Activated CD4-positive, alpha-beta memory T cell treated with anti-CD3 and anti-CD28 coated beads for 36 hours (primary cell): ENCODE data around the gene IFITM2. TPM values are rescaled to one million over a fixed set of nuclear protein-coding genes. Genes with fewer than 3 reads are reported as not detected.
"Not testable (repeated sequence)": the region's sequence is repeated elsewhere in the genome, so short reads cannot be mapped to it uniquely, and the experiment has no call there.

Experiments used
- CTCF ChIA-PET: fragments of 350-600 bp; sonication (Branson Sonifier 250); formaldehyde crosslinking; loops from one replicate; lab custom pipeline; 2021; ENCODE audit warnings: antibody characterized with exemption, inconsistent platforms; lab: Charles Lee
- POLR2A ChIA-PET: fragments of 350-600 bp; sonication (Branson Sonifier 250); formaldehyde crosslinking; loops from one replicate; lab custom pipeline; 2021; ENCODE audit warnings: antibody characterized with exemption; lab: Charles Lee
- DNase-seq: peaks from one replicate; pipeline ENCODE4 v3.0.0-alpha.2; 2020
- H3K27ac Mint-ChIP-seq: one replicate; pipeline ENCODE4 v1.8.0; 2021; ENCODE audit warnings: mixed read lengths
- H3K27me3 Mint-ChIP-seq: one replicate; pipeline ENCODE4 v1.8.0; 2021; ENCODE audit warnings: mixed read lengths
- H3K36me3 Mint-ChIP-seq: one replicate; pipeline ENCODE4 v1.8.0; 2021; ENCODE audit warnings: mixed read lengths
- H3K4me1 Mint-ChIP-seq: one replicate; pipeline ENCODE4 v1.8.0; 2021; ENCODE audit warnings: low read depth, mixed read lengths
- H3K4me3 Mint-ChIP-seq: one replicate; pipeline ENCODE4 v1.8.0; 2021; ENCODE audit warnings: mild to moderate bottlenecking, mixed read lengths
- H3K9me3 Mint-ChIP-seq: one replicate; pipeline ENCODE4 v1.8.0; 2021; ENCODE audit warnings: mixed read lengths
- intact Hi-C: fragments of 100-400 bp; cut with micrococcal nuclease; formaldehyde crosslinking; loops from one replicate; pipeline ENCODE4 v1.15.1; 2023
- total RNA-seq, 2 experiments: library from RNA; stranded (reverse); gene quantifications; one replicate each; pipeline ENCODE4 v1.2.3, GENCODE V29; 2021

The IFITM2 gene
- total RNA-seq, 2 experiments from 2014 or later, result 525 to 561 TPM

GRCh38 chr11:331358-332060 is 23.9 kb downstream of the IFITM2 start:
- H3K27ac Mint-ChIP-seq, result peak overlapping the region; percentile 28
- POLR2A ChIA-PET, result no interaction called here

DNA sequence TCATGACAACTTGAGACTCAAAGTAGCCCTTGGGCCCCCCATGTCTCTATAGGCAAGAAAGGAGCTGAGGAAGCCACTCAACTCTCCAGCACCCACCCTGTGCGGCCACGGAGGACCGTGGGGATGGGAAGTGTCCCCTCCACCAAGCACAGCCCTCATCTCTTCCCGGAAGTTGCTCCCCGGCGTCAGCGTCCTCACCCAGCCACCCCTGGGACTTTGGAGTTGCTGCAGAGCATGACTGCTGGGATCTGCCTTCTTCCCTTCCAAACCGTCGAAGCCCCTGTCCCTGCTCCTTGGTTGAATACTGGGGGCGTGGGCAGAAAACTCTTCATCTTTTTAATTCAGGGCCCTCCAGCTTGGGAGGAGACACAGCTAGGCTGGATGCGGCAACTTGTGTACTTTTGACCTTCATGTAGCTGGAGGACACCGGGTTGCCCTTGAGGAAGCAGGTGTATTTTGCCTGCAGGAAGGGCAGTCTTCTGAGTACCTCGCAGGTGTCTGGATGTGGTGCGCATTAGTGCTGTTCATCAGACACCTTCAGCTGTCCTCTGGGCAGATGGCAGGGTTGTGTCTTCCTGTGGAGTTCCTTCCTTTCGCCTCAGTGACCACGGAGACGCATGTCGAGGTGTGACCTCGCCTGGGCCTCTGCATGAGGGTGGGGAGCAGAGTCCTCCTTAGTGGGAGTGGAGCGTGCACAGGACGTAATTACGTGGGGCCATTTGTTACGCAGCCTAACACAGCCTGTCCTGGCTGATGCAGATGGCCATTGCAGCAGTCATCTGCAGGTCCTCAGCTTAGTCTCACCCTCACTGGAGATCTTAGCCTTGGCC is 25.2 kb downstream of the IFITM2 start:
- peaks cover 41% of the 10 kb centered on the region for H3K4me1 Mint-ChIP-seq
- CTCF ChIA-PET, result no interaction called here
- POLR2A ChIA-PET, result no interaction called here
- DNase-seq, result no peak
- no peak overlapping the region for H3K27ac Mint-ChIP-seq
- H3K27me3 Mint-ChIP-seq, result no peaks in the 10 kb centered on the region
- intact Hi-C loops, result no loop called here
- no peak overlapping the region for H3K4me3 Mint-ChIP-seq
- peaks cover 5% of the 10 kb centered on the region for H3K9me3 Mint-ChIP-seq
- no peaks in the 10 kb centered on the region for H3K36me3 Mint-ChIP-seq

More at GRCh38 chr11:331358-332060, 23.9 kb downstream of the IFITM2 start:
- peaks cover 49% of the 10 kb centered on the region for H3K4me1 Mint-ChIP-seq
- no peaks in the 10 kb centered on the region for H3K36me3 Mint-ChIP-seq
- H3K27me3 Mint-ChIP-seq, result no peaks in the 10 kb centered on the region
- peaks cover 5% of the 10 kb centered on the region for H3K9me3 Mint-ChIP-seq
- CTCF ChIA-PET, result no interaction called here
- peak; percentile 27 for DNase-seq
- intact Hi-C loops, result no loop called here
- peak overlapping the region; percentile 29 for H3K4me3 Mint-ChIP-seq

DNA sequence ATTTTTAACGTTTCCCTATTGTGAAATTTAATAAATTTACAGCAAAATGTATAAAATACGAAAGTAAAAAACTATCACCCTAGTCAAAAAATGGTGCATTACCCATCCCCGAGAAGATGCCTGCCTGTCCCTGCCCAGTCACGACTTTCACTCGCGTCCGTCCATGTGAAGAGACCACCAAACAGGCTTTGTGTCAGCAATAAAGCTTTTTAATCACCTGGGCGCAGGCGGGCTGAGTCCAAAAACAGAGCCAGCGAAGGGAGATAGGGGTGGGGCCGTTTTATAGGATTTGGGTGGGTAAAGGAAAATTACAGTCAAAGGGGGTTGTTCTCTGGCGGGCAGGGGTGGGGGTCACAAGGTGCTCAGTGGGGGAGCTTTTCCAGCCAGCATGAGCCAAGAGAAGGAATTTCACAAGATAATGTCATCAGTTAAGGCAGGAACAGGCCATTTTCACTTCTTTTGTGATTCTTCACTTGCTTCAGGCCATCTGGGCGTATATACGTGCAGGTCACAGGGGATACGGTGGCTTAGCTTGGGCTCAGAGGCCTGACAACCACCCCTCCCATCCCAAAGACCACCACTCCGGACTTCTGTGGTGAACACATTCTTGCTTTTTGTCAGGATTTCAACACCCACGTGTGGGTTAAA is 26.1 kb downstream of the IFITM2 start:
- H3K27me3 Mint-ChIP-seq, POLR2A ChIA-PET, H3K36me3 Mint-ChIP-seq, intact Hi-C loops, H3K4me3 Mint-ChIP-seq, H3K9me3 Mint-ChIP-seq, H3K27ac Mint-ChIP-seq, CTCF ChIA-PET, DNase-seq: not testable (repeated sequence)
- peaks cover 36% of the 10 kb centered on the region for H3K4me1 Mint-ChIP-seq

- Mint-ChIP-seq H3K4me1 (peaks cover 34% of the 10 kb centered on the region), H3K9me3 (peaks cover under 1% of the 10 kb centered on the region), H3K27me3 (no peaks in the 10 kb centered on the region), H3K36me3 (no peaks in the 10 kb centered on the region), H3K4me3 (no peak overlapping the region), H3K27ac (no peak overlapping the region)
- intact Hi-C loops, result no loop called here
- POLR2A ChIA-PET, result no interaction called here
- CTCF ChIA-PET, result no interaction called here
- no peak for DNase-seq
Measured at GRCh38 chr11:334264-334994, 26.8 kb downstream of the IFITM2 start.

- Mint-ChIP-seq H3K27me3 (no peaks in the 10 kb centered on the region), H3K4me3 (no peak overlapping the region), H3K4me1 (peaks cover 18% of the 10 kb centered on the region), H3K27ac (no peak overlapping the region), H3K9me3 (no peaks in the 10 kb centered on the region), H3K36me3 (no peaks in the 10 kb centered on the region)
- ChIA-PET POLR2A (no interaction called here), CTCF (no interaction called here)
- intact Hi-C loops, result no loop called here
- DNase-seq, result no peak
Measured at GRCh38 chr11:335779-336658, 28.4 kb downstream of the IFITM2 start.

GRCh38 chr11:336659-337198 is 29.1 kb downstream of the IFITM2 start:
- Mint-ChIP-seq H3K36me3 (no peaks in the 10 kb centered on the region), H3K9me3 (no peaks in the 10 kb centered on the region), H3K4me3 (no peak overlapping the region), H3K27ac (no peak overlapping the region), H3K4me1 (peaks cover 14% of the 10 kb centered on the region), H3K27me3 (no peaks in the 10 kb centered on the region)
- no peak for DNase-seq
- CTCF ChIA-PET, result no interaction called here
- POLR2A ChIA-PET, result no interaction called here
- intact Hi-C loops, result no loop called here

GRCh38 chr11:337711-338110 is 30.1 kb downstream of the IFITM2 start:
- ChIA-PET POLR2A (no interaction called here), CTCF (no interaction called here)
- Mint-ChIP-seq H3K27me3 (no peaks in the 10 kb centered on the region), H3K4me1 (peaks cover 16% of the 10 kb centered on the region), H3K9me3 (no peaks in the 10 kb centered on the region), H3K27ac (no peak overlapping the region), H3K36me3 (no peaks in the 10 kb centered on the region), H3K4me3 (no peak overlapping the region)
- intact Hi-C loops, result no loop called here
- no peak for DNase-seq

DNA sequence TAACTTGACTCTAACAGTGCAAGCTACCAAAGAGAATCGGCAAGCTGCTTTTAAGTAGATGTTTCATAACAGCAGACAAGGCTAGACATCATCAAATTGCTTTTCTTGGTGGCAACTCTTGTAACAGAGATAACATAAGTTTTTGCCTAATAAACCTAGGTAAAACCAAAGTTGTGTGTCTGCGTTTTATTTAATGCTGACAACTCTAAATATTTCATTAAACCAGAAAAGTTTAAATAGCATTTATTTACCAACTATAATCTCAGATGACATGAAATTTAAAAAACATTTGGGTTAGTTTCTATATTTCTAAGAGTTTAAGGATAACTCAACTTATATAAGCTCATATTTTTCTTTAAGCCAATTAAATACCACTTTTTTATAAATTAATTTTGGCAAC is 32.3 kb downstream of the IFITM2 start:
- Mint-ChIP-seq H3K4me3 (no peak overlapping the region), H3K36me3 (no peaks in the 10 kb centered on the region), H3K27ac (no peak overlapping the region), H3K9me3 (no peaks in the 10 kb centered on the region), H3K4me1 (peaks cover 12% of the 10 kb centered on the region), H3K27me3 (no peaks in the 10 kb centered on the region)
- ChIA-PET CTCF (interaction anchor here (0.6 to 2.1 kb wide), 4 partner anchors 10 to 57 kb away, joined by 4 to 6 read pairs (median 4); no protein-coding TSS in a partner anchor), POLR2A (no interaction called here)
- DNase-seq, result no peak
- intact Hi-C loops, result no loop called here

DNA sequence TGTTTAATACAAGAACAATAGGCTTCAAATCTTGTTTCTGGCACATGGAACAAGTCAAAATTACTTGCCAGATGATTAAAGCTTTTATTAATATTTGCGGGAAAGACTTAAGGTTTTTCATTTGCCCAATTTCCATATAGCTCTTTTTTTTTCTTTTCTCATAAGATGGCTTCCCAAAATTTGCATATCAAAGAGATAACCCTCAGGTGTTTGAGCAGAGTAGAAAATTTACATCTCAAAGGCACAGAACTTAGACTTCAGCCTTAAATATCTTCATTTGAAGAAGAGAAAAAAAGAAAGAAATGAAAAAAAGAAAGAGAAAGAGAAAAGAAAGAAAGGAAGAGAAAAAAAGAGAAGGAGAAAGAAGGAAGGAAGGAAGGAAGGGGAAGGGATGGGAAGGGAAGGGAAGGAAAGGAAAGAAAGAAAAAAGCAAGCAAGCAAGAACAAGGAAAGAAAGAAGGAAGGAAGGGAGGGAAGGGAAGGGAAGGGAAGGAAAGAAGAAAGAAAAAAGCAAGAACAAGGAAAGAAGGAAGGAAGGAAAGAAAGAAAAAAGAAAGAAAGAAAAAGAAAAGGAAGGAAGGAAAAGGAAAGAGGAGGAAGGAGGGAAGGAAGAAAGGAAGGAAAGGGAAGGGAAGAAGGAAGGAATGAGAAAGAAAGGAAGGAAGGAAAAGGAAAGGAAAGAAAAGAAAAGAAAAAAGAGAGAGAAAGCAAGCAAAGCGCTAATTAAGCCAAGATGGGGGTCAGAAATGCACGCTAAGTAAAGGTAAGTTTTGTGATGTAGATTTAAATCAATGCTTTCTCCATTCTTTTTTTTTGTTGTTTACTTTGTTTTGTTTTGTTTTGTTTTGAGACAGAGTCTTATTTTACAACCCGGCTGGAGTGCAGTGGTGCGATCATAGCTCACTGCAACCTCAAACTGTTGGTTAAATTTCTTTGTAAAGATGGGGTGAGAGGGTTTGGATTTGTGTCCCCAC is 33.2 kb downstream of the IFITM2 start:
- Mint-ChIP-seq H3K27ac (no peak overlapping the region), H3K4me3 (no peak overlapping the region), H3K4me1 (peaks cover 12% of the 10 kb centered on the region), H3K9me3 (no peaks in the 10 kb centered on the region), H3K27me3 (no peaks in the 10 kb centered on the region), H3K36me3 (no peaks in the 10 kb centered on the region)
- DNase-seq, result no peak
- CTCF ChIA-PET, result interaction anchor here (1.0 to 2.1 kb wide), 3 partner anchors 11 to 56 kb away, joined by 4 to 6 read pairs (median 5); no protein-coding TSS in a partner anchor
- POLR2A ChIA-PET, result no interaction called here
- intact Hi-C loops, result no loop called here

DNA sequence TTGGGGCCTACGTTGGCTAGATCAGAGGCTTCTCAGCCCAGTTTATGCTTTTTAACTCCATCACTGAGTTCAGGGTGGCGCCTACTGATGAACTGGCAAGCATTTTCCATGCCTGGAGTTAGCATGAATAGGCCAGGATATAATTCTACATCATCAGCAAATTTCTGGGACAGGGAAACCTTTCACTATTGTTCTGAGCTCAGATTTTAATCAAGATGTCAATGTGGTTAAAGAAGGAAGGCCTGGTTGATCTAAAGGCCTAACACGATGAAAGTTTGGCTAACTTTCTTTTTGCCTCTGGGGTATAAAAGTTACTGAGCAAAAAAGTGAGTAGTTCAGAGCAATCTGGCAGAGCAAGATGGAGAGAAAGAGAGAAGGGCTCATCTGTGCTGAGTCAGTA is 34.7 kb downstream of the IFITM2 start:
- Mint-ChIP-seq H3K4me1 (peaks cover 8% of the 10 kb centered on the region), H3K27me3 (no peaks in the 10 kb centered on the region), H3K9me3 (no peaks in the 10 kb centered on the region), H3K36me3 (no peaks in the 10 kb centered on the region), H3K27ac (peak overlapping the region; percentile 58), H3K4me3 (no peak overlapping the region)
- no peak for DNase-seq
- intact Hi-C loops, result no loop called here
- ChIA-PET CTCF (interaction anchor here (1.0 kb wide), 1 partner anchor 91 kb away, joined by 4 read pairs; no protein-coding TSS in a partner anchor), POLR2A (no interaction called here)
